ENCODE measurements around the gene NR3C2.

The NR3C2 gene

GRCh38 chr4:148375584-148375983, 66.6 kb downstream of the NR3C2 start:
- TF ChIP-seq ZFX (IDR thresholded peaks at IDR 0.05; ENCODE audit: borderline replicate concordance) (no peak), CTCF (IDR thresholded peaks at IDR 0.05) (no peak)
- no peak overlapping the region for H3K27ac ChIP-seq

- TF ChIP-seq CTCF (IDR thresholded peaks at IDR 0.05) = no peak
- no peak for TF ChIP-seq ZFX (IDR thresholded peaks at IDR 0.05; ENCODE audit: borderline replicate concordance)
- no peak overlapping the region for H3K27ac ChIP-seq
Measured at GRCh38 chr4:148373093-148373492, 69.1 kb downstream of the NR3C2 start.

- TF ChIP-seq ZFX (IDR thresholded peaks at IDR 0.05; ENCODE audit: borderline replicate concordance) (no peak), CTCF (IDR thresholded peaks at IDR 0.05) (no peak)
- H3K27ac ChIP-seq = no peak overlapping the region
Measured at GRCh38 chr4:148369919-148370318, 72.3 kb downstream of the NR3C2 start.

- TF ChIP-seq ZFX (IDR thresholded peaks at IDR 0.05; ENCODE audit: borderline replicate concordance) (no peak), CTCF (IDR thresholded peaks at IDR 0.05) (no peak)
- no peak overlapping the region for H3K27ac ChIP-seq
Measured at GRCh38 chr4:148367756-148368155, 74.5 kb downstream of the NR3C2 start.

- H3K27ac ChIP-seq = no peak overlapping the region
- TF ChIP-seq CTCF (IDR thresholded peaks at IDR 0.05) (no peak), ZFX (IDR thresholded peaks at IDR 0.05; ENCODE audit: borderline replicate concordance) (no peak)
Measured at GRCh38 chr4:148366251-148366650, 76.0 kb downstream of the NR3C2 start.

- TF ChIP-seq CTCF (IDR thresholded peaks at IDR 0.05) = no peak
- no peak for TF ChIP-seq ZFX (IDR thresholded peaks at IDR 0.05; ENCODE audit: borderline replicate concordance)
- H3K27ac ChIP-seq = no peak overlapping the region
Measured at GRCh38 chr4:148364525-148364924, 77.7 kb downstream of the NR3C2 start.

- no peak overlapping the region for H3K27ac ChIP-seq
- no peak for TF ChIP-seq CTCF (IDR thresholded peaks at IDR 0.05)
- TF ChIP-seq ZFX (IDR thresholded peaks at IDR 0.05; ENCODE audit: borderline replicate concordance) = no peak
Measured at GRCh38 chr4:148359769-148360168, 82.4 kb downstream of the NR3C2 start.
